Measurements from ENCODE around the gene TTC7B.

The TTC7B gene

DNA sequence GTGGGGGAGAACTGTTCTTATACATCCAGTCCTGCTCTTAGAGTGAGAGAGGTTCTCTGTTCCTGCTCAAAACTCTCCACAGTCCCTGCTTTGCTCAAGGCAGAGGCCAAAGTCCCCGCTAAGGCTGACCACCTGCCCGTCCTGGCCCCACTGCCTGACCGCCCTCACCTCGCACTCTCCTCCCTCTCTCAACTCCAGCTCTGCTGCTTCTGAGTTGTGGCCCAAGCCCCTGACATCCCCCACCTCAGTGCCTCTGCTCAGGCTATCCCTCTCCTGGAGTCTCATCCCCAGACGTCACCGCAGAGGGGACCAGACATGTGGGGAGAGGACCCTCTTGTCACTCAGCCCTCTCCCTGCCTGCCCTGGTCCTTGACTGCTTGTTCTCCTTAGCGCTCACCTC lies 308.8 kb downstream of the TTC7B start:
- H3K79me2 ChIP-seq (ENCODE audit: control insufficient read depth, insufficient read depth, low read length) = no peaks in the 10 kb centered on the region
- no peak for DNase-seq
- H3K4ac ChIP-seq (ENCODE audit: low read depth, low read length) = no peak overlapping the region
- H2AK5ac ChIP-seq (ENCODE audit: low read length) = no peak overlapping the region
- no peak overlapping the region for H3K18ac ChIP-seq (ENCODE audit: low read length)
- H3K56ac ChIP-seq (ENCODE audit: low read length) = no peak overlapping the region
- H3K36me3 ChIP-seq (ENCODE audit: control insufficient read depth, insufficient read depth, low read length) = no peaks in the 10 kb centered on the region
- H3K9ac ChIP-seq (ENCODE audit: low read length) = no peak overlapping the region
- H3K23ac ChIP-seq (ENCODE audit: low read length) = no peak overlapping the region
- no peak overlapping the region for H2BK120ac ChIP-seq (ENCODE audit: low read depth, low read length)
- H3K27ac ChIP-seq (ENCODE audit: low read depth, low read length) = no peak overlapping the region
- no peak overlapping the region for H2BK15ac ChIP-seq (replicated peaks; ENCODE audit: low read depth)
- no peak overlapping the region for H3K4me2 ChIP-seq (ENCODE audit: low read length)
- WGBS (ENCODE audit: extremely low coverage, insufficient coverage, low lambda C conversion rate) = no CpG with 5 or more reads among the region's 7 CpGs
- no peak overlapping the region for H3K4me3 ChIP-seq (ENCODE audit: low read length)
- H3K79me1 ChIP-seq (ENCODE audit: low read length) = no peaks in the 10 kb centered on the region
- H4K8ac ChIP-seq (ENCODE audit: low read depth, low read length) = no peak overlapping the region
- H2BK5ac ChIP-seq (ENCODE audit: low read length) = no peak overlapping the region
- H4K5ac ChIP-seq (ENCODE audit: low read length) = no peak overlapping the region
- no peaks in the 10 kb centered on the region for H3K27me3 ChIP-seq (ENCODE audit: insufficient read depth, low read length, poor library complexity)
- H3K4me1 ChIP-seq (ENCODE audit: control insufficient read depth, low read depth, low read length) = no peaks in the 10 kb centered on the region

DNA sequence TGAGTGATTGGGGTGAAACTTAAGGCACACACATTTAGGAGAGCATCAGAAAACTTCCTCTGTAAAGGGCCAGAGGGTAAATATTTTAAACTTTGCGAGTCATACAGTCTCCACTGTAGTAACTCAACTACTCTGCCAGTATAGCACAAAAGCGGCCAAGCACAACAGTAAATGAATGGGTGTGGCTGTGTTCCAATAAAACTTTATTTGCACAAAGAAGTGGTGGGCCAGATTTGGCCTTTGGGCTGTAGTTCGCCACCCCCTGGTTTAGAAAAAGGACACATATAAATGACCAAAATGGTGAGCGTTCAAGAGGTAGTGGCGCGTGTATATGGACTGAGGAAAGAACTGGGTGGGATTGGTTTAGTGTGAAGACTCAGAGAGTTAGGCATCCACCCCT lies 309.5 kb downstream of the TTC7B start:
- Histone ChIP-seq H2BK120ac (ENCODE audit: low read depth, low read length) (no peak overlapping the region), H3K56ac (ENCODE audit: low read length) (no peak overlapping the region), H2BK5ac (ENCODE audit: low read length) (no peak overlapping the region), H3K4me2 (ENCODE audit: low read length) (no peak overlapping the region), H3K36me3 (ENCODE audit: control insufficient read depth, insufficient read depth, low read length) (no peaks in the 10 kb centered on the region), H3K4ac (ENCODE audit: low read depth, low read length) (no peak overlapping the region), H3K79me2 (ENCODE audit: control insufficient read depth, insufficient read depth, low read length) (no peaks in the 10 kb centered on the region), H4K5ac (ENCODE audit: low read length) (no peak overlapping the region), H3K79me1 (ENCODE audit: low read length) (no peaks in the 10 kb centered on the region), H2BK15ac (replicated peaks; ENCODE audit: low read depth) (no peak overlapping the region), H3K9ac (ENCODE audit: low read length) (no peak overlapping the region), H2AK5ac (ENCODE audit: low read length) (no peak overlapping the region), H3K4me1 (ENCODE audit: control insufficient read depth, low read depth, low read length) (peaks cover 4% of the 10 kb centered on the region), H4K8ac (ENCODE audit: low read depth, low read length) (no peak overlapping the region), H3K23ac (ENCODE audit: low read length) (no peak overlapping the region), H3K18ac (ENCODE audit: low read length) (no peak overlapping the region), H3K4me3 (ENCODE audit: low read length) (no peak overlapping the region), H3K27ac (ENCODE audit: low read depth, low read length) (no peak overlapping the region), H3K27me3 (ENCODE audit: insufficient read depth, low read length, poor library complexity) (no peaks in the 10 kb centered on the region)
- no peak for DNase-seq
- no CpG with 5 or more reads among the region's 6 CpGs for WGBS (ENCODE audit: extremely low coverage, insufficient coverage, low lambda C conversion rate)

DNA sequence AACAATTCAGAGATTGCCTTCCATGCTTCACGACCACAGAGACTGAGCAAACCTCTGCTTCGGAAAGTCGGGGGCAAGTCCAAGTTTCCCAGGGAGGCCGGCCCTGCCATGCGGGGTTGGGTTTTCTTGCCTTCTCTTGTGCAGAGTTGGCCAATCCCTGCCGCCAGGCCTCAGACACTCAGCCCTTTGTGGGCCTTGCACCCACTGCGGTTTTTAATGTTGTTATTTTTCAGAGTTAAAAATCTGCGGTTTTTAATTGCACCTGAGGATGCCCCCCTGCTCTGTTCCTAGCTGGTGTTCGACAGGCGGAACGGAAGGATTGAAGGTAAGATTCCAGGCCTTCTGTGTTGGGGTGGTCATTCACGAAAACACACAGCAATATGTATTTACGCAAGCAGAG lies 310.7 kb downstream of the TTC7B start:
- Histone ChIP-seq H4K8ac (ENCODE audit: low read depth, low read length) (no peak overlapping the region), H3K79me2 (ENCODE audit: control insufficient read depth, insufficient read depth, low read length) (no peaks in the 10 kb centered on the region), H2BK15ac (replicated peaks; ENCODE audit: low read depth) (no peak overlapping the region), H3K56ac (ENCODE audit: low read length) (no peak overlapping the region), H3K18ac (ENCODE audit: low read length) (no peak overlapping the region), H3K79me1 (ENCODE audit: low read length) (no peaks in the 10 kb centered on the region), H3K4me3 (ENCODE audit: low read length) (no peak overlapping the region), H2BK5ac (ENCODE audit: low read length) (no peak overlapping the region), H3K23ac (ENCODE audit: low read length) (no peak overlapping the region), H3K4me2 (ENCODE audit: low read length) (no peak overlapping the region), H3K27ac (ENCODE audit: low read depth, low read length) (no peak overlapping the region), H2AK5ac (ENCODE audit: low read length) (no peak overlapping the region), H3K36me3 (ENCODE audit: control insufficient read depth, insufficient read depth, low read length) (no peaks in the 10 kb centered on the region), H3K4me1 (ENCODE audit: control insufficient read depth, low read depth, low read length) (peaks cover 6% of the 10 kb centered on the region), H3K27me3 (ENCODE audit: insufficient read depth, low read length, poor library complexity) (no peaks in the 10 kb centered on the region), H2BK120ac (ENCODE audit: low read depth, low read length) (no peak overlapping the region), H4K5ac (ENCODE audit: low read length) (no peak overlapping the region), H3K9ac (ENCODE audit: low read length) (no peak overlapping the region), H3K4ac (ENCODE audit: low read depth, low read length) (no peak overlapping the region)
- no CpG with 5 or more reads among the region's 13 CpGs for WGBS (ENCODE audit: extremely low coverage, insufficient coverage, low lambda C conversion rate)
- DNase-seq = no peak

GRCh38 chr14:90504643-90505042 lies 311.6 kb downstream of the TTC7B start:
- no peaks in the 10 kb centered on the region for H3K27me3 ChIP-seq (ENCODE audit: insufficient read depth, low read length, poor library complexity)
- H2BK120ac ChIP-seq (ENCODE audit: low read depth, low read length) = no peak overlapping the region
- H3K4me2 ChIP-seq (ENCODE audit: low read length) = no peak overlapping the region
- H4K8ac ChIP-seq (ENCODE audit: low read depth, low read length) = no peak overlapping the region
- H3K79me2 ChIP-seq (ENCODE audit: control insufficient read depth, insufficient read depth, low read length) = no peaks in the 10 kb centered on the region
- H2AK5ac ChIP-seq (ENCODE audit: low read length) = no peak overlapping the region
- H3K9ac ChIP-seq (ENCODE audit: low read length) = no peak overlapping the region
- no peak overlapping the region for H3K23ac ChIP-seq (ENCODE audit: low read length)
- no peaks in the 10 kb centered on the region for H3K79me1 ChIP-seq (ENCODE audit: low read length)
- no peak for DNase-seq
- H2BK15ac ChIP-seq (replicated peaks; ENCODE audit: low read depth) = no peak overlapping the region
- H3K4me3 ChIP-seq (ENCODE audit: low read length) = no peak overlapping the region
- no peak overlapping the region for H3K56ac ChIP-seq (ENCODE audit: low read length)
- peaks cover 9% of the 10 kb centered on the region for H3K4me1 ChIP-seq (ENCODE audit: control insufficient read depth, low read depth, low read length)
- WGBS (ENCODE audit: extremely low coverage, insufficient coverage, low lambda C conversion rate) = no CpG with 5 or more reads among the region's 8 CpGs
- H2BK5ac ChIP-seq (ENCODE audit: low read length) = no peak overlapping the region
- no peak overlapping the region for H4K5ac ChIP-seq (ENCODE audit: low read length)
- H3K4ac ChIP-seq (ENCODE audit: low read depth, low read length) = no peak overlapping the region
- H3K36me3 ChIP-seq (ENCODE audit: control insufficient read depth, insufficient read depth, low read length) = no peaks in the 10 kb centered on the region
- H3K18ac ChIP-seq (ENCODE audit: low read length) = no peak overlapping the region
- no peak overlapping the region for H3K27ac ChIP-seq (ENCODE audit: low read depth, low read length)

DNA sequence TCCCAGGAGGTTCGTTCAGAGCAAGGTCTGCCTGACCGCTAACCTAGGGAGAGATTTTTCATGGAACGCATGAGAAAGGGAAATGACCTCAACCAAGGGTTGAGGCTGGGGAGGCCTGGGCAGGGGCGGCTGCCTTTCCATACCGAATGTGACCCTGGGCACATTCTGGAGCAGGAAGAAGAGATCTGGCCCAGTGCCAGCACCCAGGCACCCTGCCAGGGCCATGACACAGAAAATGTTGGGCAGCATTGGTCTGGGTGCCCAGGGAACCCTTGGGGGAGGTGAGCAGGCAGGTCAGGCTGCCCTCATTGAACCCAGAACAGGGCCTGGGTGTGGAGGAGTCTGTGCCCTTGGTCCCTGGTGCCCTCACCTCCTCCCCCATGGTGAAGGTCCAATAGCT lies 312.6 kb downstream of the TTC7B start:
- H4K8ac ChIP-seq (ENCODE audit: low read depth, low read length) = no peak overlapping the region
- no peak overlapping the region for H2BK15ac ChIP-seq (replicated peaks; ENCODE audit: low read depth)
- H3K27me3 ChIP-seq (ENCODE audit: insufficient read depth, low read length, poor library complexity) = no peaks in the 10 kb centered on the region
- no peak overlapping the region for H3K4ac ChIP-seq (ENCODE audit: low read depth, low read length)
- DNase-seq = no peak
- H4K5ac ChIP-seq (ENCODE audit: low read length) = no peak overlapping the region
- no peak overlapping the region for H2BK120ac ChIP-seq (ENCODE audit: low read depth, low read length)
- H3K4me1 ChIP-seq (ENCODE audit: control insufficient read depth, low read depth, low read length) = peaks cover 9% of the 10 kb centered on the region
- H2AK5ac ChIP-seq (ENCODE audit: low read length) = no peak overlapping the region
- WGBS (ENCODE audit: extremely low coverage, insufficient coverage, low lambda C conversion rate) = no CpG with 5 or more reads among the region's 5 CpGs
- H3K4me3 ChIP-seq (ENCODE audit: low read length) = no peak overlapping the region
- H3K79me2 ChIP-seq (ENCODE audit: control insufficient read depth, insufficient read depth, low read length) = no peaks in the 10 kb centered on the region
- H3K9ac ChIP-seq (ENCODE audit: low read length) = no peak overlapping the region
- no peak overlapping the region for H3K56ac ChIP-seq (ENCODE audit: low read length)
- H3K79me1 ChIP-seq (ENCODE audit: low read length) = no peaks in the 10 kb centered on the region
- no peak overlapping the region for H3K27ac ChIP-seq (ENCODE audit: low read depth, low read length)
- no peak overlapping the region for H3K4me2 ChIP-seq (ENCODE audit: low read length)
- no peak overlapping the region for H3K23ac ChIP-seq (ENCODE audit: low read length)
- H3K36me3 ChIP-seq (ENCODE audit: control insufficient read depth, insufficient read depth, low read length) = no peaks in the 10 kb centered on the region
- no peak overlapping the region for H2BK5ac ChIP-seq (ENCODE audit: low read length)
- H3K18ac ChIP-seq (ENCODE audit: low read length) = no peak overlapping the region

GRCh38 chr14:90502760-90503159 lies 313.5 kb downstream of the TTC7B start:
- Histone ChIP-seq H4K5ac (ENCODE audit: low read length) (no peak overlapping the region), H3K18ac (ENCODE audit: low read length) (no peak overlapping the region), H2BK15ac (replicated peaks; ENCODE audit: low read depth) (no peak overlapping the region), H3K4me3 (ENCODE audit: low read length) (no peak overlapping the region), H2AK5ac (ENCODE audit: low read length) (no peak overlapping the region), H3K4ac (ENCODE audit: low read depth, low read length) (no peak overlapping the region), H3K4me2 (ENCODE audit: low read length) (no peak overlapping the region), H3K27me3 (ENCODE audit: insufficient read depth, low read length, poor library complexity) (no peaks in the 10 kb centered on the region), H3K27ac (ENCODE audit: low read depth, low read length) (no peak overlapping the region), H3K4me1 (ENCODE audit: control insufficient read depth, low read depth, low read length) (peaks cover 9% of the 10 kb centered on the region), H3K9ac (ENCODE audit: low read length) (no peak overlapping the region), H3K36me3 (ENCODE audit: control insufficient read depth, insufficient read depth, low read length) (no peaks in the 10 kb centered on the region), H3K79me2 (ENCODE audit: control insufficient read depth, insufficient read depth, low read length) (no peaks in the 10 kb centered on the region), H4K8ac (ENCODE audit: low read depth, low read length) (no peak overlapping the region), H2BK5ac (ENCODE audit: low read length) (no peak overlapping the region), H3K56ac (ENCODE audit: low read length) (no peak overlapping the region), H3K23ac (ENCODE audit: low read length) (no peak overlapping the region), H2BK120ac (ENCODE audit: low read depth, low read length) (no peak overlapping the region), H3K79me1 (ENCODE audit: low read length) (no peaks in the 10 kb centered on the region)
- DNase-seq = no peak
